Karpas-422 (cell line): Measurements from ENCODE around the gene PPARGC1A. TPM values are rescaled to one million over a fixed set of nuclear protein-coding genes. Genes with fewer than 3 reads are reported as not detected.

ENCODE experiments used
- DNase-seq: peaks from one replicate; pipeline ENCODE4 v3.0.0-alpha.2; 2015
- H2AFZ ChIP-seq: fragments of 200-600 bp; sonication (generic); 2 replicates; pipeline ENCODE4 v1.6.1; 2014; ENCODE audit warnings: antibody characterized with exemption, low read length, mixed read lengths
- H3K27ac ChIP-seq: fragments of 200-600 bp; sonication (generic); 2 replicates; pipeline ENCODE4 v1.5.1; 2014; ENCODE audit warnings: mild to moderate bottlenecking, low read length, moderate library complexity
- H3K27me3 ChIP-seq: fragments of 200-600 bp; sonication (generic); 2 replicates; pipeline ENCODE4 v1.6.1; 2014; ENCODE audit warnings: low read length, mixed read lengths
- H3K36me3 ChIP-seq: fragments of 200-600 bp; sonication (generic); 2 replicates; pipeline ENCODE4 v1.6.1; 2014; ENCODE audit warnings: low read length, mixed read lengths; ENCODE audit not compliant: insufficient read depth
- H3K4me1 ChIP-seq: fragments of 200-600 bp; sonication (generic); 2 replicates; pipeline ENCODE4 v1.6.1; 2014; ENCODE audit warnings: mild to moderate bottlenecking, low read length, mixed read lengths
- H3K4me2 ChIP-seq: fragments of 200-600 bp; sonication (generic); 2 replicates; pipeline ENCODE4 v1.6.1; 2014; ENCODE audit warnings: low read length, low read depth, mild to moderate bottlenecking; ENCODE audit not compliant: poor library complexity, severe bottlenecking
- H3K4me3 ChIP-seq: fragments of 200-600 bp; sonication (generic); 2 replicates; pipeline ENCODE4 v1.5.1; 2014; ENCODE audit warnings: mild to moderate bottlenecking, antibody characterized with exemption, low read length, mixed read lengths
- H3K79me2 ChIP-seq: fragments of 200-600 bp; sonication (generic); 2 replicates; pipeline ENCODE4 v1.6.1; 2014; ENCODE audit warnings: mild to moderate bottlenecking, low read length, mixed read lengths
- H3K9ac ChIP-seq: fragments of 200-600 bp; sonication (generic); 2 replicates; pipeline ENCODE4 v1.6.0; 2014; ENCODE audit warnings: low read length
- H3K9me2 ChIP-seq: fragments of 200-600 bp; sonication (generic), shearing (Covaris generic); replicated peaks from 2 replicates; pipeline ENCODE4 v1.6.0; 2014; ENCODE audit warnings: mild to moderate bottlenecking, low read length, moderate library complexity; ENCODE audit not compliant: insufficient read depth
- H3K9me3 ChIP-seq: fragments of 300-700, 200-600 bp; sonication (generic); 2 replicates; pipeline ENCODE4 v1.6.1; 2014; ENCODE audit warnings: low read length, mixed read lengths
- H4K20me1 ChIP-seq: fragments of 200-600 bp; sonication (generic); 2 replicates; pipeline ENCODE4 v1.6.1; 2014; ENCODE audit warnings: mild to moderate bottlenecking, antibody characterized with exemption, low read length, low read depth; ENCODE audit not compliant: insufficient read depth
- total RNA-seq: library from RNA; depleted of rRNA; stranded (reverse); fragments of >200 nt; shearing (Covaris generic); gene quantifications from 2 replicates; pipeline ENCODE4 v1.2.3, GENCODE V29; 2014; ENCODE audit warnings: low replicate concordance

The PPARGC1A gene
- total RNA-seq, 1 experiment from 2014 or later = not detected

DNA sequence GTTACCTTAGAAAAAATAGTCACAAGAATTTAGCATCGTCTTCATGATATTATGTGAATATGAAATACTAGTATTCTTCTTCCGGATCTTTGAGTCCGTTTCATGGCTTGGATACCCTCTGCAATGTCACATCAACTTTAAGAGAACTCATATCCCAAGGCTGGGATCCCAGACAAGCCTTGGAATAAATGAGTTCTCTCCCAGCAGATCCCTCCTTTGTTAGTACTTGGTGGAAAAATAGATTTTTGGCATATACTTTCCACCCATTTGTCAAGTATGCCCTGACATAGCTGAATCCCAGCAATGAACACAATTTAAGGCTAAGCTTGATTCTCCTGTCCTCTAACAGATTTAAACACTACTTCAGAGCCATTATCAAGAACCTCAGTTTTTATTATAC, 144.5 kb downstream of the PPARGC1A start:
- H3K9me2 ChIP-seq = no peaks in the 10 kb centered on the region
- no peaks in the 10 kb centered on the region for H3K36me3 ChIP-seq

More for the DNA sequence above, 144.5 kb downstream of the PPARGC1A start:
- Histone ChIP-seq H3K9ac (no peak overlapping the region), H3K4me1 (no peaks in the 10 kb centered on the region), H4K20me1 (no peaks in the 10 kb centered on the region), H3K27me3 (no peaks in the 10 kb centered on the region), H3K4me3 (no peak overlapping the region), H3K9me3 (no peaks in the 10 kb centered on the region), H2AFZ (no peak overlapping the region), H3K27ac (no peak overlapping the region), H3K79me2 (no peaks in the 10 kb centered on the region), H3K4me2 (no peak overlapping the region)
- no peak for DNase-seq
